ENCODE measurements around the gene CFDP1. TPM values are rescaled to one million over a fixed set of nuclear protein-coding genes. Genes with fewer than 3 reads are reported as not detected.

Gene CFDP1
- total and polyA plus RNA-seq, 2 of the 13 experiments (the other 11 are each of a cell fraction or from before 2014, with no cell fraction given), result 78.6 to 153 TPM

DNA sequence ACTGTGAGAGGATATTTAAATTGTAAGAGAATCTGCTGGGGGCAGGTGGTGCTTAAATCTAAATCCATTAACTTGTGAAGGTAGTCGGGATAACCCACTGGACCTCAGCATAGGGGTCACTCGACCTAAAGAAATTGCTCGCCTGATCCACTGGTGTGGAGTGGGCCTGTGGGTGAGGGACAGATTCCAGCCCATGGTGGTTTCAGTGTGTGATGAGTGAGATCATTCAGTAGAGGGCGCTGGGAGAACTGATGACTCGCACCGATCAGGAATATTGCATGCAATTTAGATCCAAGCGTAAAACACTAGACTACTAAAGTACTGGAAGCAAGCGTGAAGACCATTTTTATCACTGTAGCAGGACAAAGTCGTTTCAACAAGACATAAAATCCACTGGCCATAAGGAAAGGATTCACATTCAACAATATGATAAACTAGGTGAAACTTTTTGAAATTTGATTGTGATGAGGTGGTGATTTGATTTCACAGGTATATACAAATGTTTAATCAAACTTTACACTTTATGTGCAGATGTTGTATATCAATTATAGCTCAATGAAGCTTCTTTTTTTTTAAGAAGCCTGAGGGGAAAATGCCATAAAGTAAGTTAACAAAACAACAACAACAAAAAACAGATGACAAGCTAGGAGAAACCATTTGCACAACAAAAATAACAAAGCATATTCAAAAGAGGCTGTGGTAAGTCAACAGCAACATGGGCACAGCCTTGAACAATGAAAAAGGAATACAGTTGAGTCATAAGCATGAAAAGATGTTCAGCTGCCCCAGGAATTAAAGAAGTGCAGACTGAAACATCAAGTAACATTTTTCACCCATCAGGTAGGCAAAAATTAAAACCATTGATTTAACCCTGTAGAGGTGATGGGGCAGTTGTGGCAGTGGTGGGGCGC is 38.7 kb upstream of the CFDP1 start (continued):
- TF ChIP-seq HES4 (CRISPR knock-in tag; IDR thresholded peaks at IDR 0.05; ENCODE audit: borderline replicate concordance) (no peak), REXO4 (CRISPR knock-in tag; IDR thresholded peaks at IDR 0.05; ENCODE audit: borderline replicate concordance) (no peak), ZNF543 (CRISPR knock-in tag; IDR thresholded peaks at IDR 0.05) (no peak), GTF2F1 (IDR thresholded peaks at IDR 0.05; ENCODE audit: low read length) (no peak), ZNF792 (CRISPR knock-in tag; IDR thresholded peaks at IDR 0.05) (0 out of 2 replicates have a peak, but pooled peaks have one; percentile 34), ZNF878 (CRISPR knock-in tag; IDR thresholded peaks at IDR 0.05) (no peak), SALL1 (CRISPR knock-in tag; IDR thresholded peaks at IDR 0.05) (0 out of 2 replicates have a peak, but pooled peaks have one; percentile 18), ZNF670 (CRISPR knock-in tag; IDR thresholded peaks at IDR 0.05; ENCODE audit: borderline replicate concordance) (no peak), STAG1 (CRISPR knock-in tag; IDR thresholded peaks at IDR 0.05) (peak; percentile 93), DDIT3 (CRISPR knock-in tag; IDR thresholded peaks at IDR 0.05) (no peak), HNF4A (CRISPR knock-in tag; IDR thresholded peaks at IDR 0.05) (no peak), ZSCAN29 (CRISPR knock-in tag; conservative IDR thresholded peaks at IDR 0.05) (0 out of 2 replicates have a peak, but pooled peaks have one; percentile 44), RARG (CRISPR knock-in tag; IDR thresholded peaks at IDR 0.05; ENCODE audit: low read depth) (0 out of 2 replicates have a peak, but pooled peaks have one; percentile 68), ZNF101 (CRISPR knock-in tag; IDR thresholded peaks at IDR 0.05; ENCODE audit: borderline replicate concordance, low read depth) (no peak), ZFX (CRISPR knock-in tag; IDR thresholded peaks at IDR 0.05; ENCODE audit: low read depth) (peak; percentile 37; the same call in 1 of the 2 replicates), GATAD2A (CRISPR knock-in tag; IDR thresholded peaks at IDR 0.05) (peak; percentile 55), ZNF557 (CRISPR knock-in tag; IDR thresholded peaks at IDR 0.05) (no peak), ZNF768 (CRISPR knock-in tag; IDR thresholded peaks at IDR 0.05) (no peak), SP5 (CRISPR knock-in tag; IDR thresholded peaks at IDR 0.05; ENCODE audit: borderline replicate concordance, low read depth) (no peak), HDAC1 (CRISPR knock-in tag; IDR thresholded peaks at IDR 0.05) (no peak), PATZ1 (CRISPR knock-in tag; IDR thresholded peaks at IDR 0.05) (peak; percentile 24; the same call in 1 of the 2 replicates), ZBTB25 (CRISPR knock-in tag; IDR thresholded peaks at IDR 0.05) (no peak), ELF4 (CRISPR knock-in tag; IDR thresholded peaks at IDR 0.05; ENCODE audit: borderline replicate concordance) (no peak)
- TF ChIP-seq, protein P1, sequence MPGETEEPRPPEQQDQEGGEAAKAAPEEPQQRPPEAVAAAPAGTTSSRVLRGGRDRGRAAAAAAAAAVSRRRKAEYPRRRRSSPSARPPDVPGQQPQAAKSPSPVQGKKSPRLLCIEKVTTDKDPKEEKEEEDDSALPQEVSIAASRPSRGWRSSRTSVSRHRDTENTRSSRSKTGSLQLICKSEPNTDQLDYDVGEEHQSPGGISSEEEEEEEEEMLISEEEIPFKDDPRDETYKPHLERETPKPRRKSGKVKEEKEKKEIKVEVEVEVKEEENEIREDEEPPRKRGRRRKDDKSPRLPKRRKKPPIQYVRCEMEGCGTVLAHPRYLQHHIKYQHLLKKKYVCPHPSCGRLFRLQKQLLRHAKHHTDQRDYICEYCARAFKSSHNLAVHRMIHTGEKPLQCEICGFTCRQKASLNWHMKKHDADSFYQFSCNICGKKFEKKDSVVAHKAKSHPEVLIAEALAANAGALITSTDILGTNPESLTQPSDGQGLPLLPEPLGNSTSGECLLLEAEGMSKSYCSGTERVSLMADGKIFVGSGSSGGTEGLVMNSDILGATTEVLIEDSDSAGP (CRISPR knock-in tag; IDR thresholded peaks at IDR 0.05; ENCODE audit: borderline replicate concordance), result no peak

Data from HepG2 (cell line).